ENCODE measurements around the gene CACNA2D1. TPM values are rescaled to one million over a fixed set of nuclear protein-coding genes. Genes with fewer than 3 reads are reported as not detected.
A peak's percentile ranks its signal among the peaks of the same experiment; 100 is the strongest.

CACNA2D1 gene
- polyA plus RNA-seq, 12 donors: 61.9 to 183 (median 140) TPM; not detected in 1

GRCh38 chr7:82286096-82286797 is 157.3 kb downstream of the CACNA2D1 start:
- DNase-seq: peak; percentile 45

DNA sequence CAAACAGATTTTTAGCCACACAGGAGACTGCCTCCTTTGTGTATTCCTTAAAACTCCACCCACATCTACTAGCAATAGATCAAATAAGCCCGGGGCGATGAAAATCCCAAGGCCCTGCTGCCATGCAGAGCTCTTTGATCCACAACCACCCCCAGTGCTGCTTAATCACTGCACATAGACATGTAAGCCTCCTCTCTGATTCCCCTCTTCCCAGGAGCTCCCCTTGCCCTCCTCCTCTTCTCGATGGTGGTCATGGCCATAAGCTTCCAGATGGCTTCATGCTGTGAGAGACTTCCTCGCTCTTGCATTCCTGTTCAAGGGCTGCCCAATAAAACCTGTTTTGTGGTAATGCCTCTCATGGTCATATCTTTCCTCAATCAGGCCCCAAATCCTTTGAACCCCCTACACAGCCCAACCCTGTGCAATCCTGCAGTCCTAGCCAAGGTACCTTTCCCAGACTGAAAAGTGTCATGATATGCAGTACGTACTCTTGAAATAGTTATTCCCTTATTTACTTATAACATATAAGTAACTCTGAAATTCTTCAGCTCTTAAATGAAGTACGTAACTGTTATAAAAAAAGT is 158.5 kb downstream of the CACNA2D1 start:
- DNase-seq: no peak

DNA sequence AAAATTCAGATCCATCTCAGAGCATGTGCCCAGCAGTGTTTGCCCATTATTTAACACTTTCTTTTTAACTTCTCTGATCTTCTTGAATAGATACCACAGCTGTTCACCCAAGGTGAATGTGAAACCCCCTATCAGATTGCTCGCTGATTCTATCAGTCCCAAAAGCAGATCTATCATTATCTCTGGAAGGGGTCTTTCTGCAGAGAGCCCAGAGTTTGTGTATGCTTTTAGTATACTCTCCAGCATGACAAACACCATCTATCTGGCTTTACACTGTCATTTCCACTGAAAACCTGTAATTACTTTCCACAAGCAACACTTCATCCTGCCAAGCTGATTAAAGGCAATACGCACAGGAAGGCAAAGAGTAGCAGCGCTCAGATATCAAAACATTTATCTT is 168.2 kb downstream of the CACNA2D1 start:
- DNase-seq: no peak

DNA sequence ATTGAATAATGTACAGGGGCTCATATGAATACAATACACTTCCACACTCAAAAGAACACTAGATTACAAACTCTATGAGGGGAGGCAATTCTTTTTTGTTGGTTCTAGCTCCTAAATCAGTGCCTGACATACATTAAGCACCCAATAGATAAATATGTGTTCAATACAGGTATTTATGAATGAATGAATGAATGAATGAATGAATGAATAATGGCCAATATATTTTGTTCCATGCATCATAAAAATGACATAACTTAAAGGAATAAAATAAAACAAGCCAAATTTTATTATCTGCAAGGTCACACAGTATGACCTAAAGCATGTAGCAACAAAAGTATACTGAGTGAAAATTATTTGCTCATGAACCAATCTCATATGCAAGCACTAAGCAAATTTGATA is 168.9 kb downstream of the CACNA2D1 start:
- no peak for DNase-seq

DNA sequence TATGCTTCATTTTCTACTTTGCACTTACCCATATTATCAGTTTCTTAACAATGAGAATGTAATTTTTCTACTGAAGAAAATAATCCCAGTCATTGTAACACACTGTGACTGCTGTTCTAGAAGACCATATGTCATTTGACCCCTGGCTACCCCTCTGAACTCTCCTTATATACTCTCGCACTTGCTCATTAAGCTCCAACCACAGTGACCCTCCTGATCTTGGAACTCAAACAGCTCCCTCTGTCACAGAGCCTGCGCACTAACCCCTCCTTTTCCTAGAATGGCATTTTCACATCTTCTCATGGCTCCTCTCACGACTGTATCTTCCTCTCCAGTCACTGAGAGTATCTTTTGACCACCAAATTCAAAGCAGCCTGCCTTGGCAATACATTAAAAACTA is 169.7 kb downstream of the CACNA2D1 start:
- DNase-seq: no peak

- no peak for DNase-seq
Measured at GRCh38 chr7:82270870-82271269, 172.7 kb downstream of the CACNA2D1 start.

- no peak for DNase-seq
Measured at GRCh38 chr7:82268632-82269031, 174.9 kb downstream of the CACNA2D1 start.

- DNase-seq: no peak
Measured at GRCh38 chr7:82266081-82266480, 177.5 kb downstream of the CACNA2D1 start.

DNA sequence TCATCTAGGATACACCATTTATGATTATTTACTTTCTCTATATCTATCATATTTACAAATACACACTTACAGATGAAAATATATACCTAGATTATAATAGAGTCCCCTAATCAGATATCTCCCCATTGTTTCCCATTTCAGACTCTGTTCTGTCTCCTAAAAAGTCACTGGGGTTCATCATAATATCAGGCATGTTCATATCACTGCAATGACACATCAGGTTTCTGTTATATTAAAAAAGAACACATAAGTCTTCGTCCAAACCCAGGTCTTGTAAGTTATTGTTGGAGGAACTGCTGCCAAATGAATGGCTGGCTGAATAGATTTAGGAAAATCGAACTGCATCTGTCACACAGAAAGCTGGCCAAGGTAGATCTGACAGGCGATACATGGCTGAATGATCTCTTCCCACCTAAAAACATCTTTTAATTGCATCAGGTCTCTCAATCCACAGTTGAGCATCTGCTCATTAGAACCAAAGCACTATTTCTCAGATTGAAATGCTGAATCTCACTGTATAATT is 178.7 kb downstream of the CACNA2D1 start:
- no peak for DNase-seq

DNA sequence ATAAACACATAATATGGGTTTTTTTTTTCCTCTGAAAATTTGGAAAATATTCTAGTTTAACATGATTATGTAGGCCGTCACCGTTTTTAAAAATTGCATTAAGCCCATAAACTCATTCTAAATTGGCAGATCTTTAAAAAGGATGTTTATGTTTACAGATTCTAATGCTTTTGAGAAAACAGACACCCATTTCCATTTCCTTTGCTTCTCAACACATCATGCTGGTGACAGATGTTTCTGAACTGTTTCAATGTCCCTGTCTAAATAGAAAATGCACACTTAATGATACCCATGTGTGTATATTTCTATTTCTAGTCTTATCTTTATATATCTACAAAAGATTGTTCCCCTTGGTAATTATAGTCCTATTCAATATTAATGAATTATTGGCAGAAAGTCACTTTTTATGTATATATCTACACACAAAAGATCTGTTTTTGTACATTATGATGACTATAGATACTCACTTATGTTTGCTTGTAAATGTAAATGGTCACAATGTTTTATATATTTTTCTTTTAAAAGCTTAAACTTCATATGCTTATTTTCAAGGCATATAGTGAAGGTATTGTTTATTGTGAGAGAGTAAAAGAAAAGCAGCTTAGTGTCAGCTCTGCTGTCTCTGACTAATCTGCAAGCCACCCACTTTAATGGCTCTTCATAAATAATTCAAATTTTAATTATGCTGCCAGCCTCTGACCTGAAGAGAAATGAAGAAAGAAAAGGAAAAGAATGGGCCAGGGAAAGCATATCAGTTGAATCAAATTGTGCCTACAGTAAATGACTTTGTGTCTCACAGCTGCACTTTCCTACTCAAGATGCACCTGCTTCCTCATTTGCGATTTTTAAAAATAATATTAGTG is 179.4 kb downstream of the CACNA2D1 start:
- no peak for DNase-seq

GRCh38 chr7:82258181-82258580 is 185.4 kb downstream of the CACNA2D1 start:
- peak; percentile 40 for DNase-seq

- no peak for DNase-seq
Measured at GRCh38 chr7:82257118-82257695, 186.4 kb downstream of the CACNA2D1 start.

GRCh38 chr7:82255706-82256105 is 187.9 kb downstream of the CACNA2D1 start:
- DNase-seq: no peak

DNA sequence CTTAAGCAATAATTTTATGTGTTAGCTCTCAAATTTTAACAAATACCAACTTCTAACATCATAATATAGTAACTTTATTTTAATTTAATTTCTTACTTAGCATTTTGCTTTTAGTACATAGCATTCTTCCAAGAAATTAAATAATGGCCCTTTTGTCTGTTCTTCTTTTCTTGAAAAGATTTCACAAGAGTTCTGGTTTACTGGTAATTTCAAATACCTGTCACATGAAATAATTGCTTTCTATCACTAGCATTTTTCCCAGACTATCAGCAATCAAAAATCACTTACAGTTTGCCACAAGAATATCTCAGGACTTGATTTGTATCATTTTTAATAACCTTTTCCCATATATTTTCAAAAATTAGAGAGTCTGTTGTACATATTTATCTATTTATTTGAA is 193.0 kb downstream of the CACNA2D1 start:
- DNase-seq: no peak

DNA sequence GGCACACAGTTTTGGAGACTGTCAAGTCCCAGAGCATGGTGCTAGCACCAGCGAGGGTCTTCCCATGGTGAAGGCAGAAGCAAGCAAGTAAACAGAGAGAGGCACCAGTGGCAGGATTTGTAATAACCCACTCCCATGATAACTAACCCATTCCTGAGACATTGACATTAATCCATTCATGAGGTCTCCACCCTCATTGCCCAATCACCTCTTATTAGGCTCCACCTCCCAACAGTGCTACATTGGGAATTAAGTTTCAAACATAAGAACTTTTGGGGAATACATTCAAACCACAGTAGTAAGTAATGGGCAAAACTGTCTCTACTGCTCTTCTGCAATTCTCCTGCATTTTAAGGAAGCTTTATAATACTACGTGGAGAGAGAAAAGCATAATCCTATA is 193.6 kb downstream of the CACNA2D1 start:
- no peak for DNase-seq

GRCh38 chr7:82247814-82248433 is 195.7 kb downstream of the CACNA2D1 start:
- DNase-seq: no peak

DNA sequence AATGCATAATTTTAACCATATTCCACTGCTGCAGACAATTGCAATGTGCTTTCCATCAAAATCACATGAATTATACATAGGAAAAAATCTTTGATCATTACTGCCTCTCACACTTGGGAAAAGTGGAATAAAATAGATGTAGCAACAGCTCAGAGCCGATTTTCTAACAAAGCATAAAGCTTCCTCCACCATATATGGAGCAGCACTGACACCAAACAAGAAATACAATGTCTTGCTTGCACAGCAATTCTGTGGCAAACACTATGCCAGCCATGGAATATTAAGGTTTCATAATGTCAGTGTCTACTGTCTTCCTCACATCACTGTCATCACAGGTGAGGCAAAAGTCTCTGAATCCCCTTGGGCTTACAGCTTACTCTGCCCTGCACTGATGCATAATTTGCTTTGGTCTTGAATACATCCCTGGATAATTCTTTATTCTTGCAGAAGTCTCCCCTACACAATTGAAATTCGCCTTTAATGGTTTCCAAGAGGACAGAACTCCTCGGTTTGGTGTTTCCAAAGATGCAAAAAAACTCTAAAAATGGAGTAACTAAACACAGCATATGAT is 198.5 kb downstream of the CACNA2D1 start:
- no peak for DNase-seq

GRCh38 chr7:82241356-82241755 is 202.2 kb downstream of the CACNA2D1 start:
- no peak for DNase-seq

- DNase-seq: no peak
Measured at GRCh38 chr7:82235713-82236112, 207.9 kb downstream of the CACNA2D1 start.

DNA sequence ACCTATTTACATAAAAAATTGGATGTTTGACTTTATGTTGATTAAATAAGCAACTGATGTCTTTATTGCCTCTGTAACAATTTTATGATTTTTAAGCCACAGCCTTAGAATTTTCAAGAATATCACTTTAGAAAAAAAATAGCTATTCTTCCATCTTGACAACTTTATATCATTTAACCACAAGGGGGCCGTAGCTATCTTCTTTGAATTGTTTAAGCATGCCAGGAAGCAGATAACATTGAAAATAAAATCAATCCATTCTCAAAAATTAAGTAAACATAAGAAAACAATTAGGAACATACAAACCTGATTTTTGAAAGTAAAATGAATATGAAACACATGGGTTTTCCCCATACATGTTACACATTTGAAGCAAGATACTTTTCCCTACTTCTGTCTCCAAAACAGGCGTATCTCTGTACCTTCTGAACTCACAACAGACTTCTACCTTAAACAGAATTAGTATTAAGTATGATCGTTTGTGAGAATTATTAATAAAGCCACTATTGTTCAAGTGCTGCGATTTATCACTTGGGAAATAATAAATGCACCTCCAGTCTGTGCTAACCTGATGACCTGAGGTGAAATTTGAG is 209.0 kb downstream of the CACNA2D1 start:
- peak; percentile 60 for DNase-seq

All from muscle of arm (tissue), 12 donors.